Loucy (cell line): ENCODE data around the gene NPPA.
"Not testable (repeated sequence)": the region's sequence is repeated elsewhere in the genome, so short reads cannot be mapped to it uniquely, and the experiment has no call there.

Experiments
- EZH2phosphoT487 ChIP-seq: fragments of 200-600 bp; IDR thresholded peaks from 2 replicates; pipeline ENCODE4 v1.6.1; 2018; ENCODE audit warnings: antibody characterized with exemption, mild to moderate bottlenecking, moderate library complexity, borderline replicate concordance
- TF ChIP-seq, protein P1 (sequence below): fragments of 200-600 bp; sonication (generic); conservative IDR thresholded peaks from 2 replicates; pipeline ENCODE4 v1.5.1; 2014; ENCODE audit warnings: mild to moderate bottlenecking, antibody characterized with exemption, low read length

GRCh38 chr1:11803924-11804665 lies 43.5 kb downstream of the NPPA start:
- TF ChIP-seq, protein P1, sequence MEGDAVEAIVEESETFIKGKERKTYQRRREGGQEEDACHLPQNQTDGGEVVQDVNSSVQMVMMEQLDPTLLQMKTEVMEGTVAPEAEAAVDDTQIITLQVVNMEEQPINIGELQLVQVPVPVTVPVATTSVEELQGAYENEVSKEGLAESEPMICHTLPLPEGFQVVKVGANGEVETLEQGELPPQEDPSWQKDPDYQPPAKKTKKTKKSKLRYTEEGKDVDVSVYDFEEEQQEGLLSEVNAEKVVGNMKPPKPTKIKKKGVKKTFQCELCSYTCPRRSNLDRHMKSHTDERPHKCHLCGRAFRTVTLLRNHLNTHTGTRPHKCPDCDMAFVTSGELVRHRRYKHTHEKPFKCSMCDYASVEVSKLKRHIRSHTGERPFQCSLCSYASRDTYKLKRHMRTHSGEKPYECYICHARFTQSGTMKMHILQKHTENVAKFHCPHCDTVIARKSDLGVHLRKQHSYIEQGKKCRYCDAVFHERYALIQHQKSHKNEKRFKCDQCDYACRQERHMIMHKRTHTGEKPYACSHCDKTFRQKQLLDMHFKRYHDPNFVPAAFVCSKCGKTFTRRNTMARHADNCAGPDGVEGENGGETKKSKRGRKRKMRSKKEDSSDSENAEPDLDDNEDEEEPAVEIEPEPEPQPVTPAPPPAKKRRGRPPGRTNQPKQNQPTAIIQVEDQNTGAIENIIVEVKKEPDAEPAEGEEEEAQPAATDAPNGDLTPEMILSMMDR: not testable (repeated sequence)
- TF ChIP-seq EZH2phosphoT487: not testable (repeated sequence)
